Esophagus squamous epithelium (tissue), 4 donors: ENCODE data around the gene MTERF1.

Source experiments
- CTCF ChIP-seq, 6 experiments: fragments of 450-650 bp in 4 of 6; fragments of 200-600 bp in 2 of 6; sonication (generic) in 2 of 6; IDR thresholded peaks; one replicate each; pipeline ENCODE4 v1.5.1; 2016 to 2019; ENCODE audit warnings: antibody characterized with exemption in 6 of 6, mild to moderate bottlenecking in 4 of 6, moderate library complexity in 4 of 6
- POLR2A ChIP-seq, 4 donors: fragments of 450-650 bp; IDR thresholded peaks; one replicate each; pipeline ENCODE4 v1.6.1; 2017; ENCODE audit warnings: antibody characterized with exemption in 4 of 4, mild to moderate bottlenecking in 4 of 4, moderate library complexity in 3 of 4

- TF ChIP-seq CTCF (IDR thresholded peaks at IDR 0.05) (no peak), POLR2A (IDR thresholded peaks at IDR 0.05) (no peak)
Measured at GRCh38 chr7:91869661-91870060, 10.8 kb downstream of the MTERF1 start.
